Measurements from ENCODE around the gene AIP. TPM values are rescaled to one million over a fixed set of nuclear protein-coding genes. Genes with fewer than 3 reads are reported as not detected.

The AIP gene
- 100 to 1,000 TPM; 152 to 159 TPM for total RNA-seq

DNA sequence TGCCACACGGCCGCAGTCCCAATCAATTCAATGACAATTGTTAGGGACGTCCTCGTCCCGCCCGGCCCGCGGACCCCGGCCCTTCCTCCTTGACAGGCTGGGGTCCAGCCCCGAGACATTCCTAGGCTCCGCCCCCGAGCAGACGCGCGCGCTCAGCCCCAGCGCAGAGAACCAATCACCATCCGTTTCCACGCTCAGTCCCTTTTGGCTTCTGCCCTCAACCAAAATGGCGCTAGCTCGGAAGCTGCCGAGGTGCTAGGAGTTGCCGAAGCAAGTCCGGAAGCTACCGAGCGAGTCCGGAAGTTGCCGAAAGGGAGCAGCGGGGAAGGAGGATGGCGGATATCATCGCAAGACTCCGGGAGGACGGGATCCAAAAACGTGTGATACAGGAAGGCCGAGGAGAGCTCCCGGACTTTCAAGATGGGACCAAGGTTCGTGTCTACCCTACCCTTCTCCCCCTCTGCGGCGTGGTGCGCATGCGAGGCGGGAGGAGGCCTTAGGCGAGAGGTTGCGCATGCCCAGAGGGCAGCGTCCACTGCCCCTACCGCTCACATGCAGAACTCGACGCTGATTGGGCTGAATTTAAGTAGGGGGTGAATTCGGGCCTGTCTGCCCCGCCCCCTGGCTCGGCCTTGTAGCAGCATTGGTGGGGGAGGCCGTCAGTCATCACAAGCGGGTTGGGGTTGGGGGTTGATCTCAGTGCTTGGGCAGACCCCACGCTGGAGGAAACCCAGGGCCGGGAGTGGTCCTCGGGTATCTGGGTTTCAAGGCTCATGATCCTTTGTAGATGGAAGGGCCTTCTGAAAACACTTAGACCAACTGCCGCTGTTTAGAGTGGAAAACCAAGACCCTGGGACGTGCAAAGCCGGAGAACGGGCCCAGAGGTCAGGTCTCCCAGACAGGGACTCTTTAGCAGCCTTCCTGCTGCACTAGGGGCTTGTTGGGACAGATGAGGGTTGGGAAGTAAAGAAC, at the start of gene AIP:
AIP (plus strand) TSS at position 200 of the 972 bp plus-strand sequence; CDS start at position 333, 133 bp downstream.
- Mint-ChIP-seq H3K27ac (peak within 1 kb of the TSS; percentile 99), H3K4me3 (peak within 1 kb of the TSS; percentile 89), H3K27me3 (no peaks in the 10 kb centered on the region), H3K9me3 (no peaks in the 10 kb centered on the region), H3K4me1 (peaks cover 55% of the 10 kb centered on the region), H3K36me3 (ENCODE audit: low read depth) (peaks cover 29% of the 10 kb centered on the region)
- ChIA-PET POLR2A (interaction anchor here (0.8 to 6.9 kb wide), 16 partner anchors 10 to 194 kb away, joined by 3 to 94 read pairs (median 4); partner anchors contain the start of genes ANKRD13D, CDK2AP2, PITPNM1 and POLD4), CTCF (interaction anchor here (0.6 to 1.5 kb wide), 10 partner anchors 23 to 132 kb away, joined by 3 to 4 read pairs (median 3); partner anchors contain the start of genes POLD4 and RAD9A)
- peak; percentile 98 for DNase-seq

DNA sequence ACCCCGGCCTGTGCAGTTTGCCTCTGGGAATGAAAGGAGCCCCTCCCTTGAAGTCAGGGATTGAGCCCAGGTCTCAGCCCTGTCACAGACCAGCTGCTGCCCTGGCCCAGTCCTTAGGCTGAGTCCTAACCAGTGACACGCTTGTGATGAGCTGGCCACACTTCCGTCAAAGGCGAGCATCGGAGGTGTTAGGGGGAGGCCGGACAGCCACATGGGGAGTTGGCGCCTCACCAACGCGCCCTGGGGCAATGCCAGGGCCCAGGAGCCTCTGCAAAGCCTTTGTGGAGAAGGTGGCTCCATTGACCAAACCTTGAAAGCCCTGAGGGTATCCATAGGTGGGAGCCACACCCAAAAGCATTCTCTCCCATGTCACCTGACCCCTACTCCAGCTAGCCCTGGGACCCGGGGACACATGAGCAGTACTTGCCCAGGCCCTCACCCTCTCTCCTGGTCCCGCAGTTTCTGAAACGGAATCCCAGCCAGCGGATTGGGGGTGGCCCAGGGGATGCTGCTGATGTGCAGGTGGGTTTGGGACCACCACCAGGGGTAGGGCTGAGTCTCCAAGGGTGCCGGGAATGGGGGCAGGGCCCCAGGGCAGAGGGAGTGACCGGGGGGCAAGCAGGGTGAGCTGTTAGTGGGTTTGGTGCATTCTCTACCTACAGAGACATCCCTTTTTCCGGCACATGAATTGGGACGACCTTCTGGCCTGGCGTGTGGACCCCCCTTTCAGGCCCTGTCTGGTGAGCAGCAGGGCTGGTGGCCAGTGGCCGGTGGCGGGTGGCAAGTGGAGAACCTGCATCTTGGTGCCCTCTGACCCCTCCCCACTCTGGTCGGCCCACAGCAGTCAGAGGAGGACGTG, 49.1 kb upstream of the AIP start:
- ChIA-PET CTCF (interaction anchor here (1.1 kb wide), 1 partner anchor 9 kb away, joined by 3 read pairs; no protein-coding TSS in a partner anchor), POLR2A (interaction anchor here (1.1 to 15.2 kb wide), 10 partner anchors 9 to 81 kb away, joined by 3 to 361 read pairs (median 9); partner anchors contain the start of genes PPP1CA, TBC1D10C and TMEM134)
- peaks cover 61% of the 10 kb centered on the region for H3K36me3 Mint-ChIP-seq (ENCODE audit: low read depth)
- peaks cover 65% of the 10 kb centered on the region for H3K4me1 Mint-ChIP-seq
- H3K4me3 Mint-ChIP-seq, result peak overlapping the region; percentile 94
- no peaks in the 10 kb centered on the region for H3K9me3 Mint-ChIP-seq
- DNase-seq, result no peak
- H3K27ac Mint-ChIP-seq, result peak overlapping the region; percentile 73
- H3K27me3 Mint-ChIP-seq, result no peaks in the 10 kb centered on the region

DNA sequence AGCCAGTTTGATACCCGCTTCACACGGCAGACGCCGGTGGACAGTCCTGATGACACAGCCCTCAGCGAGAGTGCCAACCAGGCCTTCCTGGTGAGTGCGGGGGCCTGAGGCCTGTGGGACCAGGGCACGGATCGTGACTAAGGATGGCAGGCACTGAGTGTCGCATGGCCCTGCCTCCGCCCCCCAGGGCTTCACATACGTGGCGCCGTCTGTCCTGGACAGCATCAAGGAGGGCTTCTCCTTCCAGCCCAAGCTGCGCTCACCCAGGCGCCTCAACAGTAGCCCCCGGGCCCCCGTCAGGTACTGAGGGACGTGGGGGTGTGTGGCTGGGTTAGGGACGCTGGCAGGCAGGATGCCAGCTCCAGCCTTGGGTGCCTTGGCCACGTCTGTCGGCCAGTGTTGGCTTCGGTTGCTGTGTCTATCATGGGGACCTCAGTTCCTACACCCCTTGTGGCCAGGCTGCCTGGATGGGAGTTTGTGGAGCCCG, 48.4 kb upstream of the AIP start:
- Mint-ChIP-seq H3K27ac (peak overlapping the region; percentile 73), H3K36me3 (ENCODE audit: low read depth) (peaks cover 68% of the 10 kb centered on the region), H3K4me1 (peaks cover 65% of the 10 kb centered on the region), H3K9me3 (no peaks in the 10 kb centered on the region), H3K4me3 (peak overlapping the region; percentile 94), H3K27me3 (no peaks in the 10 kb centered on the region)
- DNase-seq, result no peak
- CTCF ChIA-PET, result interaction anchor here (1.0 kb wide), 1 partner anchor 27 kb away, joined by 3 read pairs; no protein-coding TSS in a partner anchor
- POLR2A ChIA-PET, result interaction anchor here (1.1 to 15.2 kb wide), 8 partner anchors 10 to 82 kb away, joined by 3 to 361 read pairs (median 9); partner anchors contain the start of genes PPP1CA, TBC1D10C and TMEM134

DNA sequence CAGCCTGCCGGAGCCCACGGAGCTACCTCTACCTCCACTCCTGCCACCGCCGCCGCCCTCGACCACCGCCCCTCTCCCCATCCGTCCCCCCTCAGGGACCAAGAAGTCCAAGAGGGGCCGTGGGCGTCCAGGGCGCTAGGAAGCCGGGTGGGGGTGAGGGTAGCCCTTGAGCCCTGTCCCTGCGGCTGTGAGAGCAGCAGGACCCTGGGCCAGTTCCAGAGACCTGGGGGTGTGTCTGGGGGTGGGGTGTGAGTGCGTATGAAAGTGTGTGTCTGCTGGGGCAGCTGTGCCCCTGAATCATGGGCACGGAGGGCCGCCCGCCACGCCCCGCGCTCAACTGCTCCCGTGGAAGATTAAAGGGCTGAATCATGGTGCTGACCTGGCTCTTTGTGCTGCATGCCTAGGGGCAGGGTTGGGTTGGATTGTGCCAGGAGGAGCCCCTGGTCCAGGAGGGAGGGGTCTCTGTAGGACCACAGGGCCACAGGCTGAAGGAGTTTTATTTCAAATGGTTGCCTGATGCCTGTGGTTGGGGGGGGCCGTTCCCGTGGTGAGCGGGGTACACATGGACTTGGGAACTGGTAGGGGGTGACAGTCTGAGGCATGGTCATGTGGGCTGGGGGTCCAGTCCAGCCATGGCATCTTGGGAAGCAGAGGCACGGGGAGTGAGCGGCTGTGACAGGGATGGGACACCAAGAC, 47.6 kb upstream of the AIP start:
- Mint-ChIP-seq H3K27me3 (no peaks in the 10 kb centered on the region), H3K4me1 (peaks cover 64% of the 10 kb centered on the region), H3K36me3 (ENCODE audit: low read depth) (peaks cover 73% of the 10 kb centered on the region), H3K4me3 (peak overlapping the region; percentile 94), H3K9me3 (no peaks in the 10 kb centered on the region), H3K27ac (peak overlapping the region; percentile 97)
- ChIA-PET POLR2A (interaction anchor here (1.1 to 15.2 kb wide), 11 partner anchors 7 to 82 kb away, joined by 3 to 361 read pairs (median 74); partner anchors contain the start of genes AIP, PPP1CA, RPS6KB2 and TBC1D10C), CTCF (interaction anchor here (1.0 kb wide), 1 partner anchor 26 kb away, joined by 3 read pairs; no protein-coding TSS in a partner anchor)
- DNase-seq, result no peak

DNA sequence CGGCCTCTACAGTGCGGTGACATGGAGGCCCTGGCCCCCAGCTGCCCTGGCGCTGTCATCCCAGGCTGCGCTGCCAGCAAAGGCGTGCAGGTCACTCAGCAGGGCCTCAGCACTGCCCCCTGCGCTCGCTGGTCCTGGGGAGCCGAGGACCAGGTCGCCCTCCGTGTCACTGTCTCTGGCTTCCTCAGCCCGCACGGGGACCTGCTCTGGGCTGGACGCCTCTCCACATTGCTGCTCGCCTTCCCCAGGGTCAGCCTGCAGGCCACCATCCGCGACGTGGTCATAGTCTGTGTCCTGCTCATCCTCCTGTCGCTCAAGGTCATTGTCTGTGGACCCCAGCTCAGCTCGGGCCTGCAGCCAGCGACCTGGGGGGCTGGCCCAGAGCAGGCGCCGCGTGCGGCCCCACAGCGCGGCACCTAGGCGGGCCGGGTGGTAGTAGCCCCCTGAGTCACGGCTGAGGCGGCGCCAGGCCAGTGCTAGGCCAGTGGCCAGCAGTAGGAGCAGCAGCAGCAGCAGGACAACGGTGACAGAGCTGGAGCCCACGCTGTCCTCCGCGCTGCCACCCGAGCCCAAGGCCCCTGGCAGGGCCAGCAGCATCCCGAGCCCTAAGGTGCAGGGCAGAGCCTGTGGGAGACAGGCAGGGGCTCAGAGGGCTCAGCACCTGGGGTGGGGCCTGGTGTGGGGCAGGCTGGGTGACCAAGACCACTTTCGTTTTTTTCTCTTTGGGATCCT, 46.9 kb upstream of the AIP start:
- CTCF ChIA-PET, result interaction anchor here (1.2 to 4.4 kb wide), 4 partner anchors 28 to 84 kb away, joined by 3 to 67 read pairs (median 5); partner anchors contain the start of genes AIP, PPP1CA and TBC1D10C
- H3K27me3 Mint-ChIP-seq, result no peaks in the 10 kb centered on the region
- POLR2A ChIA-PET, result interaction anchor here (0.7 to 15.2 kb wide), 21 partner anchors 8 to 168 kb away, joined by 4 to 361 read pairs (median 27); partner anchors contain the start of genes AIP, CDK2AP2, PITPNM1 and POLD4
- DNase-seq, result no peak
- peak overlapping the region; percentile 97 for H3K27ac Mint-ChIP-seq
- H3K4me3 Mint-ChIP-seq, result peak overlapping the region; percentile 94
- H3K4me1 Mint-ChIP-seq, result peaks cover 67% of the 10 kb centered on the region
- H3K36me3 Mint-ChIP-seq (ENCODE audit: low read depth), result peaks cover 69% of the 10 kb centered on the region
- no peaks in the 10 kb centered on the region for H3K9me3 Mint-ChIP-seq

DNA sequence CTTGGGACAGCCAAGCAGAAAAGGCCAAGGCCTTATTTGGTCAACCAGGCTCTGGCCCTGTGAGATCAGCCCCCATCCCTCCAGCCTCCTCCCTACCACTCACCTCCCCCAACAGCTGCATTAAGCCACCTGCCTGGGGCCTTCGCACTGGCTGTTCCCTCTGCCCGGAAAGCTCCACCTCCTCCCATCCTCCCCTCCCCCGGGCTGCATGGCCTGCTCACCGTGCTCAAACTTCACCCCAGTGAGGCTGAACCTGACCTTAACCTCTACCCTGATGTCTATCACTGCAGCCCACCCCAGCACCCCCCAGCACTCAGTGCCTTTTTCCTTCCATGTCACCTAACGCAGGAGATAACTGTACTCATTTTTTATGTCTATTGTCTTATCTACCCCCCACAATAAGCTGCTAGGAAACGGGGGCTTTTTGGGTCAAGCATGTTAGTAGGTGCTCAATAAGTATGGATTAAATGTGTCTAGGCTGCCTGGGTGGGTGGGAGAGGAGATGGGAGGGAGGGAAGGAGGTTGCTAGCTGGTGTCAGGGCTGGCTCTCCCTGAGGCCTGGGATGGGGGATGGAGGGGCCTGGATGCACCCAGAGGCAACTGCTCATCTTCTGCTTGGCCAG, 46.3 kb upstream of the AIP start:
- H3K27ac Mint-ChIP-seq, result peak overlapping the region; percentile 97
- H3K36me3 Mint-ChIP-seq (ENCODE audit: low read depth), result peaks cover 69% of the 10 kb centered on the region
- peak overlapping the region; percentile 94 for H3K4me3 Mint-ChIP-seq
- no peaks in the 10 kb centered on the region for H3K27me3 Mint-ChIP-seq
- H3K9me3 Mint-ChIP-seq, result no peaks in the 10 kb centered on the region
- peaks cover 72% of the 10 kb centered on the region for H3K4me1 Mint-ChIP-seq
- peak; percentile 80 for DNase-seq
- POLR2A ChIA-PET, result interaction anchor here (0.7 to 15.2 kb wide), 25 partner anchors 8 to 197 kb away, joined by 3 to 361 read pairs (median 21); partner anchors contain the start of genes AIP, CDK2AP2, PITPNM1 and POLD4
- CTCF ChIA-PET, result interaction anchor here (1.2 to 4.4 kb wide), 7 partner anchors 16 to 85 kb away, joined by 3 to 67 read pairs (median 7); partner anchors contain the start of genes AIP, CDK2AP2, PPP1CA and TBC1D10C

DNA sequence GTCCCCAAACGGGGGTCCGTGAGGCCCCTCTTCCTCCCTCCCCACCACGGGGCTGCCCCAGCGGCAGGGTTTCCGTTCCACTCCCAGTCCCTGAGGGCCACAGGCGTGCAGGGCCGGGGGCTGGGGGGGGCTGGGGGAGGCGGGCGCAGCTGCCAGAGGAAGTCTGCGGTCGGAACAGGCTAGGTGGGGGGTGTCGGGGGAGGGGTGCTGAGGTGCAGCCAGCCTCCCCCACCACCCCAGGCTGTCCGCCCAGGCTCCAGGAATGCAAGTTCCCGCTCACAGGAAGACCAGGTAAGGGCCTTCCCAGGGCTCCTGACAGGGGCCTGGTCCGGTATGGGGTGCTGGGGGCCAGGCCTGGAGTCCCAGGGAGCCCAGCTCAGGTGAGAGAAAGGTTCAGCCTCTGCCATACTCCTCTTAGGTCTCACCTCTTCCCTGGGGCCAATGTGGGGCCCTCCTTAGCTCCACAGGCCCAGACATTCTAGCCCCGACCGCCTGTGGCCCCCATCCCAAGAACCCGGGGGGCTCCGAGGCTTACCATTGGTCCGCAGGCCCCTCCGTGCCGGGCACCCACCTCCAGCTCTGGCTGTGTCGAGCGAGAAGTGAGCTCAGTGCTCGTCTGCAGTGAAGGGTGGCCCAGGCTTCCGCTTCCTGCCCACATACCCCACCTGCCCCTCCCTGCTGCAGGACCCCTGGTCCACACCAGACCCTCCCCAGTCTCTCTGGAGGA, 45.6 kb upstream of the AIP start, which contains the start of gene PTPRCAP:
PTPRCAP (minus strand) TSS at position 601 of the 727 bp plus-strand sequence; CDS start at position 538, 63 bp downstream.
- Mint-ChIP-seq H3K36me3 (ENCODE audit: low read depth) (peaks cover 65% of the 10 kb centered on the region), H3K4me3 (peak within 1 kb of the TSS; percentile 94), H3K27me3 (no peaks in the 10 kb centered on the region), H3K4me1 (peaks cover 71% of the 10 kb centered on the region), H3K27ac (peak within 1 kb of the TSS; percentile 97), H3K9me3 (no peaks in the 10 kb centered on the region)
- ChIA-PET POLR2A (interaction anchor here (0.7 to 15.2 kb wide), 30 partner anchors 9 to 204 kb away, joined by 3 to 361 read pairs (median 10); partner anchors contain the start of genes AIP, ANKRD13D, CDK2AP2 and PITPNM1), CTCF (interaction anchor here (0.6 to 4.4 kb wide), 14 partner anchors 9 to 600 kb away, joined by 3 to 67 read pairs (median 4); partner anchors contain the start of genes AIP, CDK2AP2, POLD4 and PPP1CA)
- DNase-seq, result peak; percentile 82

DNA sequence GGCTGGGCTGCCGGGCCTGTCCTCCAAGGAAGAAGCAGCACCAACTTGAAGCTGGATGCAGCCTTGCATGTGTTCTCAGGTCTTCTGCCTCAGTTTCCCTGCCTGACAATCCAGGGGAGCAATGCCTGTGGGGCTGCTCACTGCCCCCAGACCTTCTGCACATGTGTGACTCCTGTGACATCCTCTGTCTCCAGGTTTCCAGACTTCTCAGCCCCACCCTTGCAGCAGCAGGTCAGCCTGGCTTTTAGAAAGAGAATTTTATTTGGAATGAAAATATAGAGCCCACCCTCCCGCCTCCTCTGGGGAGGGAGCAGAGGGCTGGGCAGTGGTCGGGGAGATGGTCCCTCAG, 45.0 kb upstream of the AIP start:
- peak overlapping the region; percentile 94 for H3K4me3 Mint-ChIP-seq
- peaks cover 71% of the 10 kb centered on the region for H3K4me1 Mint-ChIP-seq
- no peaks in the 10 kb centered on the region for H3K9me3 Mint-ChIP-seq
- H3K27ac Mint-ChIP-seq, result peak overlapping the region; percentile 97
- ChIA-PET CTCF (interaction anchor here (0.6 to 4.4 kb wide), 13 partner anchors 8 to 599 kb away, joined by 3 to 67 read pairs (median 5); partner anchors contain the start of genes CDK2AP2, POLD4, PPP1CA and RPS6KB2), POLR2A (interaction anchor here (0.7 to 15.2 kb wide), 27 partner anchors 8 to 204 kb away, joined by 3 to 361 read pairs (median 17); partner anchors contain the start of genes AIP, ANKRD13D, CDK2AP2 and PITPNM1)
- H3K27me3 Mint-ChIP-seq, result no peaks in the 10 kb centered on the region
- DNase-seq, result no peak
- peaks cover 60% of the 10 kb centered on the region for H3K36me3 Mint-ChIP-seq (ENCODE audit: low read depth)

DNA sequence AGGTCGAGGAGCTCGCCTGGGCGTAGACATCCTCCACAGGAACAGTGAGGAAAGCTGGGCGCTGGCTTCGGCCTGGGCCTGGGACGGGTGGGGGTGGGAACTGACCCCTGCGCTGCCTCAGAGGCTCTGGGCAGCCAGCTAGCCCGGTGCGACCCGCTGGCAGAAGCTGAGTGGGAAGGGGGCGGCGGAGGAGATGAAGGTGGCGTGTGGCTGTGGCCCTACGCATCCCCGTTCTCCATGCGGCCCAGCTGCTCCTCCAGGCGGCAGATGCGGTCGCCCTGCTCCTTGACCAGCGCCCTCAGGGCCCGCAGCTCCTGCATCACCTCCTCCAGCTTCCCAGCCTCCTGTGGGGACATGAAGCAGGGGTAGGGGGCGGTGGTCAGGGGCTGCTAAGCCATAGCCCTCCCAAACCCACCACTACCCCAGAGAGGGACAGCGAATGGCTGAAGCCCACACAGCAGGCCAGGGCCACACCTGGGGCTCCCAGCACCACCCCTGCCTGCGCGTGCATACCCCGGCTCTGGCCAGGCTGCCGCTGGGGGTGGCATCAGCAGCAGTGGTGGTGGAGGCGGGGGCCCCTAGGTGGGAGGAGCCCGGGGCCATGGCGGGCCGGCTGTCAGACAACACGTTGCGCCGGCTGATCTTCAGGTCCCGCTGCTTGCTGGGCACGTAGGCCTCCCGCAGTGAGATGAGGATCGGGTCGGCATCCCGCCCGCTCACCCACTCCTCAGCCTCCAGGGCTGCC, 44.5 kb upstream of the AIP start:
- CTCF ChIA-PET, result interaction anchor here (0.6 to 4.4 kb wide), 19 partner anchors 9 to 599 kb away, joined by 3 to 67 read pairs (median 4); partner anchors contain the start of genes AIP, CDK2AP2, PITPNM1 and POLD4
- Mint-ChIP-seq H3K27me3 (no peaks in the 10 kb centered on the region), H3K27ac (peak overlapping the region; percentile 97), H3K4me1 (peaks cover 67% of the 10 kb centered on the region), H3K9me3 (no peaks in the 10 kb centered on the region), H3K4me3 (peak overlapping the region; percentile 94), H3K36me3 (ENCODE audit: low read depth) (peaks cover 56% of the 10 kb centered on the region)
- POLR2A ChIA-PET, result interaction anchor here (0.7 to 15.2 kb wide), 27 partner anchors 7 to 205 kb away, joined by 3 to 361 read pairs (median 17); partner anchors contain the start of genes AIP, ANKRD13D, CDK2AP2 and PITPNM1
- DNase-seq, result peak; percentile 88

Measured in activated CD4-positive, alpha-beta memory T cell treated with anti-CD3 and anti-CD28 coated beads, Interleukin-2, amount 10 ng/mL, durations not matched to agents 7 days and 5 days (primary cell).